H1 (cell line): ENCODE results near the gene PPP2R2C. TPM values are rescaled to one million over a fixed set of nuclear protein-coding genes. Genes with fewer than 3 reads are reported as not detected.
A peak's percentile ranks its signal among the peaks of the same experiment; 100 is the strongest.

Source experiments
- CTCF ChIA-PET: fragments of 300-600 bp; sonication (Branson Sonifier 250); formaldehyde crosslinking; loops from one replicate; lab custom pipeline; 2021; ENCODE audit not compliant: partially characterized antibody; lab: Charles Lee
- POLR2A ChIA-PET: fragments of 300-600 bp; sonication (Branson Sonifier 250); formaldehyde crosslinking; loops from one replicate; lab custom pipeline; 2021; ENCODE audit warnings: inconsistent platforms; ENCODE audit not compliant: partially characterized antibody; lab: Charles Lee
- DNase-seq, 2 experiments: peaks; one replicate each; pipeline versions ENCODE4 v3.0.0 to v3.0.0-alpha.2; 2010 to 2022; ENCODE audit warnings: low spot score in 2 of 2, low read depth in 1 of 2, mixed read lengths in 1 of 2
- FAIRE-seq: peaks from 2 replicates; lab custom pipeline; 2011; peaks lifted over from hg19 to GRCh38; lab: Jason Lieb, UNC
- H2AFZ ChIP-seq: 2 replicates; pipeline ENCODE4 v1.8.1; 2012; ENCODE audit warnings: low read length, inconsistent platforms
- H2AK5ac ChIP-seq: 2 replicates; pipeline ENCODE4 v1.6.1; 2013; ENCODE audit warnings: low read depth, low read length
- H2BK120ac ChIP-seq: replicated peaks from 2 replicates; pipeline ENCODE3; 2013; ENCODE audit warnings: low read depth, low read length, inconsistent platforms
- H2BK12ac ChIP-seq: 2 replicates; pipeline ENCODE4 v1.6.1; 2013; ENCODE audit warnings: low read depth, low read length
- H2BK15ac ChIP-seq: 2 replicates; pipeline ENCODE4 v1.6.1; 2013; ENCODE audit warnings: low read length
- H2BK20ac ChIP-seq: 2 replicates; pipeline ENCODE4 v1.6.1; 2013; ENCODE audit warnings: low read length
- H2BK5ac ChIP-seq: 2 replicates; pipeline ENCODE4 v1.6.1; 2013; ENCODE audit warnings: low read depth, low read length
- H3K14ac ChIP-seq: 2 replicates; pipeline ENCODE4 v1.6.1; 2013; ENCODE audit warnings: inconsistent platforms; ENCODE audit not compliant: insufficient read length
- H3K18ac ChIP-seq: 2 replicates; pipeline ENCODE4 v1.6.1; 2013; ENCODE audit warnings: low read length; ENCODE audit errors: extremely low read depth
- H3K23ac ChIP-seq: 2 replicates; pipeline ENCODE4 v1.6.1; 2013; ENCODE audit warnings: inconsistent platforms; ENCODE audit not compliant: insufficient read length
- H3K23me2 ChIP-seq: 2 replicates; pipeline ENCODE4 v1.6.1; 2013; ENCODE audit warnings: low read depth, low read length
- H3K27ac ChIP-seq: 2 replicates; pipeline ENCODE4 v1.6.1; 2011; ENCODE audit warnings: low read depth, low read length, inconsistent platforms
- H3K27me3 ChIP-seq, 4 experiments: replicated peaks in 1 of 4; 1 replicate in 1 of 4; 2 replicates in 3 of 4; pipeline versions ENCODE4 v1.6.1 to v1.8.1; 2011 to 2013; ENCODE audit warnings: low read length in 3 of 4, mild to moderate bottlenecking in 3 of 4, inconsistent platforms in 2 of 4, mixed read lengths in 2 of 4, moderate library complexity in 1 of 4; ENCODE audit not compliant: control insufficient read depth in 3 of 4, insufficient read depth in 3 of 4; ENCODE audit errors: extremely low read depth in 1 of 4
- H3K36me3 ChIP-seq, 4 experiments: 2 replicates each; pipeline versions ENCODE4 v1.6.1 to v1.8.1; 2011 to 2013; ENCODE audit warnings: mild to moderate bottlenecking in 4 of 4, low read length in 3 of 4, moderate library complexity in 2 of 4, control low read depth in 1 of 4, inconsistent platforms in 1 of 4; ENCODE audit not compliant: insufficient read depth in 4 of 4, control insufficient read depth in 2 of 4
- H3K4ac ChIP-seq: replicated peaks from 2 replicates; pipeline ENCODE3; 2013; ENCODE audit warnings: low read length, low read depth, mixed read lengths, inconsistent platforms; ENCODE audit not compliant: insufficient read length
- H3K4me1 ChIP-seq, 4 experiments: replicated peaks in 1 of 4; 1 replicate in 1 of 4; 2 replicates in 3 of 4; pipeline versions ENCODE4 v1.6.1 to v1.8.1; 2011 to 2013; ENCODE audit warnings: low read length in 3 of 4, inconsistent platforms in 2 of 4, mixed read lengths in 1 of 4; ENCODE audit not compliant: insufficient read depth in 4 of 4, control insufficient read depth in 3 of 4
- H3K4me2 ChIP-seq, 2 experiments: 2 replicates each; pipeline versions ENCODE4 v1.6.1 to v1.8.1; 2011 to 2013; ENCODE audit warnings: low read depth in 2 of 2, low read length in 2 of 2, control low read depth in 1 of 2, inconsistent platforms in 1 of 2, mild to moderate bottlenecking in 1 of 2; ENCODE audit not compliant: insufficient read depth in 1 of 2
- H3K4me3 ChIP-seq, 4 experiments: fragments of 200-600, 300-600 bp in 1 of 4; sonication (generic), shearing (Covaris generic), sonication (Bioruptor Twin) in 1 of 4; 2 replicates each; pipeline versions ENCODE4 v1.5.1 to v1.8.1; 2011 to 2016; ENCODE audit warnings: low read length in 4 of 4, low read depth in 3 of 4, control low read depth in 2 of 4, inconsistent platforms in 2 of 4, mild to moderate bottlenecking in 2 of 4, mixed read lengths in 1 of 4, moderate library complexity in 1 of 4; ENCODE audit not compliant: insufficient read depth in 2 of 4; ENCODE audit errors: extremely low read depth in 1 of 4
- H3K56ac ChIP-seq: replicated peaks from 2 replicates; pipeline ENCODE3; 2013; ENCODE audit warnings: low read depth, mild to moderate bottlenecking, mixed read lengths, low read length, inconsistent platforms; ENCODE audit not compliant: insufficient read length
- H3K79me1 ChIP-seq: 2 replicates; pipeline ENCODE4 v1.6.1; 2013; ENCODE audit warnings: low read depth, low read length, control low read depth
- H3K79me2 ChIP-seq, 2 experiments: 2 replicates each; pipeline versions ENCODE4 v1.6.1 to v1.8.1; 2012 to 2013; ENCODE audit warnings: low read length in 2 of 2, mild to moderate bottlenecking in 2 of 2, inconsistent platforms in 1 of 2; ENCODE audit not compliant: insufficient read depth in 2 of 2, control insufficient read depth in 1 of 2
- H3K9ac ChIP-seq, 4 experiments: replicated peaks in 1 of 4; 1 replicate in 1 of 4; 2 replicates in 3 of 4; pipeline versions ENCODE4 v1.6.1 to v1.8.1; 2011 to 2013; ENCODE audit warnings: low read depth in 3 of 4, low read length in 3 of 4, control low read depth in 2 of 4, mild to moderate bottlenecking in 2 of 4, moderate library complexity in 2 of 4, inconsistent platforms in 1 of 4; ENCODE audit errors: extremely low read depth in 1 of 4
- H3K9me3 ChIP-seq, 2 experiments: 2 replicates each; pipeline versions ENCODE4 v1.6.1 to v1.8.1; 2012 to 2013; ENCODE audit warnings: mild to moderate bottlenecking in 2 of 2, moderate library complexity in 2 of 2, control low read depth in 1 of 2, inconsistent platforms in 1 of 2, low read depth in 1 of 2, low read length in 1 of 2, mixed read lengths in 1 of 2; ENCODE audit not compliant: insufficient read depth in 2 of 2
- H4K20me1 ChIP-seq, 2 experiments: replicated peaks in 1 of 2; 2 replicates each; pipeline versions ENCODE3 to v1.8.1; 2011 to 2013; ENCODE audit warnings: inconsistent platforms in 2 of 2, low read length in 2 of 2, mild to moderate bottlenecking in 1 of 2; ENCODE audit not compliant: insufficient read depth in 2 of 2, control insufficient read depth in 1 of 2
- H4K5ac ChIP-seq: 2 replicates; pipeline ENCODE4 v1.6.1; 2013; ENCODE audit warnings: low read length, low read depth, mixed read lengths, inconsistent platforms; ENCODE audit not compliant: insufficient read length
- H4K8ac ChIP-seq: 2 replicates; pipeline ENCODE4 v1.8.0; 2013; ENCODE audit warnings: mild to moderate bottlenecking, moderate library complexity, low read length, inconsistent platforms; ENCODE audit not compliant: insufficient read depth; ENCODE audit errors: extremely low read depth
- H4K91ac ChIP-seq: replicated peaks from 2 replicates; pipeline ENCODE3; 2013; ENCODE audit warnings: low read length, mixed read lengths, inconsistent platforms; ENCODE audit not compliant: insufficient read length
- CTBP2 ChIP-seq: IDR thresholded peaks from 2 replicates; pipeline ENCODE4 v1.7.0; 2011; ENCODE audit warnings: borderline replicate concordance, mild to moderate bottlenecking, moderate library complexity, mixed read lengths, low read length; ENCODE audit not compliant: insufficient read depth, insufficient read length
- EGR1 ChIP-seq: IDR thresholded peaks from 2 replicates; pipeline ENCODE4 v1.6.1; 2011; ENCODE audit warnings: low read depth, low read length, borderline replicate concordance
- SP4 ChIP-seq: IDR thresholded peaks from 2 replicates; pipeline ENCODE4 v1.6.1; 2012; ENCODE audit warnings: low read length, inconsistent platforms
- WGBS, 2 experiments: shearing (Covaris generic) in 1 of 2; methylation state at CpG; one replicate each; pipeline versions ENCODE4 v1.1.6 to v1.1.7; 2013 to 2015; ENCODE audit warnings: low lambda C conversion rate in 2 of 2, mixed read lengths in 2 of 2, inconsistent platforms in 1 of 2, low coverage in 1 of 2, missing lambda C conversion rate in 1 of 2; ENCODE audit not compliant: insufficient replicate concordance in 2 of 2, insufficient coverage in 1 of 2, insufficient read length in 1 of 2; ENCODE audit errors: extremely low coverage in 1 of 2, missing lambda C conversion rate in 1 of 2; 5-methylcytosine and 5-hydroxymethylcytosine counted together
- polyA plus RNA-seq, 7 experiments: library from polyadenylated mRNA; depleted of rRNA in 3 of 7; stranded (reverse) in 5 of 7; unstranded in 2 of 7; fragments of >200 nt in 5 of 7; fragments of 200-250 nt in 2 of 7; gene quantifications; 1 replicate in 5 of 7; 2 replicates in 1 of 7; 4 replicates in 1 of 7; pipeline versions ENCODE4 v1.2.1 to v1.2.3, GENCODE V29; 2011 to 2013; ENCODE audit warnings: missing spikeins in 2 of 7, mixed read lengths in 2 of 7
- total RNA-seq: library from RNA; stranded (reverse); fragmentation: NEBNext Ultra II Directional; extraction: Animal tissue kit (Norgen Biotek cat#: 25700); gene quantifications from 2 replicates; pipeline ENCODE4 v1.2.1, GENCODE V29; 2021

PPP2R2C gene
- total and polyA plus RNA-seq, 2 of the 8 experiments (the other 6 are each of a cell fraction or from before 2014, with no cell fraction given) = 6.4 TPM

DNA sequence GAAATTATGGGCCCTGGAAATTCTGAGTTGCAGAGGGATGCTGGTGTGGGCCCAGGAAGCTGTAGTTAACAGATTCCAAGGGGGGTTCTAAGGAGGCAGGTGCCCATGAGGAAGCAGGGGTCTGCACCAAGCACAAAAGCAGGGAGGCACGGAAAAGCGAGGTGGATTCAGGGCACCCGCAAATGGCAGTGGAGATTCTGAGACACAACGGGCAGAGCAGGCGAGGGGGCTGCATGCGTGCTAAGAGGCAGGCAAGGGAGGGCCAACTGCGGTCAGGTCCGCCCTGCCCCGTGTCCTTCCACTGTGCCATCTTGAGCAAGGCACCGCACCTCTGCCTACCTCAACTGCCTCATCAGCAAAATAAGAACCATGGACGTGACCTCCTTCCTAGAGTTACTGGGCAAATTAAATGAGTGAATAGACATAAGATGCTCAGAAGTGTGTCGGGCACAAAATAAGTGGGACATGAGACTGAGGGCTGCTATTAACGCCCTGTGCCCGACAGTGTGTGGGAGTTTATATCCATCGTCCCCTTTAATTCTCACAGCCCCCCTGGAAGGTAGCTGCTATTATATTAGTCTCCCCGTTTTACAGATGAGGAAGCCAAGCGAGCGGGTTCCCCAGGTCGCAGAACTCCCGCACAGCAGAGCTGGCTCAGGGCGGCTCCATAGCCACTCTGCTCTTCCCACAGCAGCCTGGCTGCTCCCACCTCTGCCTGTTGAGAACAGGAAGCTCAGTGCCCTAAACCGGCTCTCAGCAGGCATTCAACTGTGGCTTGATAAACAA is 67.6 kb downstream of the PPP2R2C start:
- no peak overlapping the region for H3K9ac ChIP-seq
- H2AK5ac ChIP-seq = no peak overlapping the region
- no peak overlapping the region for H3K14ac ChIP-seq
- WGBS, 2 experiments = 76% methylated on average over 22 of the region's 22 CpGs; no CpG with 5 or more reads in 1 of the 2 experiments
- no peak overlapping the region for H3K4me2 ChIP-seq
- no peak overlapping the region; the same call in 1 of the 2 replicates for H2BK15ac ChIP-seq
- no peak overlapping the region for H2AFZ ChIP-seq
- no peaks in the 10 kb centered on the region for H4K20me1 ChIP-seq
- H3K36me3 ChIP-seq = no peaks in the 10 kb centered on the region
- H3K79me1 ChIP-seq = no peaks in the 10 kb centered on the region
- no peaks in the 10 kb centered on the region for H3K23me2 ChIP-seq
- peak overlapping the region; percentile 34 for H4K91ac ChIP-seq
- no peak overlapping the region for H2BK20ac ChIP-seq
- FAIRE-seq (no peak), DNase-seq (no peak)
- peak overlapping the region; percentile 90; the same call in 1 of the 2 replicates for H2BK12ac ChIP-seq
- peaks cover 0 to 13% (median 7%) of the 10 kb centered on the region in 4 experiments; a peak in 4 of 7 replicates for H3K4me1 ChIP-seq
- H3K23ac ChIP-seq = no peak overlapping the region
- no peaks in the 10 kb centered on the region for H3K79me2 ChIP-seq
- H3K27me3 ChIP-seq = no peaks in the 10 kb centered on the region; a peak in 1 of 7 replicates
- no peak overlapping the region for H3K56ac ChIP-seq
- no peak overlapping the region for H2BK120ac ChIP-seq
- no peaks in the 10 kb centered on the region for H3K9me3 ChIP-seq
- H3K4me3 ChIP-seq = no peak overlapping the region
- no peak overlapping the region for H3K4ac ChIP-seq
- H2BK5ac ChIP-seq = no peak overlapping the region
- H4K8ac ChIP-seq = no peak overlapping the region; the same call in 1 of the 2 replicates
- ChIA-PET POLR2A (interaction anchor here (1.0 kb wide), 1 partner anchor 13 kb away, joined by 3 read pairs; no protein-coding TSS in a partner anchor), CTCF (interaction anchor here (0.9 to 7.4 kb wide), 6 partner anchors 20 to 143 kb away, joined by 3 to 32 read pairs (median 4); no protein-coding TSS in a partner anchor)
- H4K5ac ChIP-seq = no peak overlapping the region
- TF ChIP-seq SP4 (no peak), CTBP2 (no peak), EGR1 (no peak)
- H3K27ac ChIP-seq = no peak overlapping the region
- peak overlapping the region; percentile 19; the same call in 1 of the 2 replicates for H3K18ac ChIP-seq
